WTC11 (cell line): ENCODE data around the gene MPC1. TPM values are rescaled to one million over a fixed set of nuclear protein-coding genes. Genes with fewer than 3 reads are reported as not detected.

Experiments used
- ATAC-seq: fragments of 200-7000 bp; cut with Tn5 transposase; 2 replicates; pipeline ENCODE4 v1.10.0; 2021; ENCODE audit warnings: mild to moderate bottlenecking, moderate library complexity
- CTCF ChIA-PET: fragments of 300-600 bp; sonication (Branson Sonifier 250); formaldehyde crosslinking; loops from one replicate; lab custom pipeline; 2021; ENCODE audit warnings: antibody characterized with exemption; lab: Charles Lee
- POLR2A ChIA-PET: fragments of 350-600 bp; sonication (Branson Sonifier 250); formaldehyde crosslinking; loops from one replicate; lab custom pipeline; 2021; ENCODE audit warnings: antibody characterized with exemption; lab: Charles Lee
- DNase-seq: peaks from one replicate; pipeline ENCODE4 v3.0.0; 2021; ENCODE audit warnings: low spot score
- H3K27ac Mint-ChIP-seq: 2 replicates; pipeline ENCODE4 v1.8.0; 2021; ENCODE audit warnings: mixed read lengths
- H3K27me3 Mint-ChIP-seq: 2 replicates; pipeline ENCODE4 v1.8.0; 2021; ENCODE audit warnings: low read depth, mild to moderate bottlenecking, moderate library complexity, mixed read lengths
- H3K36me3 Mint-ChIP-seq: 2 replicates; pipeline ENCODE4 v1.8.0; 2021; ENCODE audit warnings: mixed read lengths
- H3K4me1 Mint-ChIP-seq: 2 replicates; pipeline ENCODE4 v1.8.0; 2022; ENCODE audit warnings: mixed read lengths
- H3K4me3 Mint-ChIP-seq: 2 replicates; pipeline ENCODE4 v1.8.0; 2021; ENCODE audit warnings: mild to moderate bottlenecking, moderate library complexity, mixed read lengths
- H3K9me3 Mint-ChIP-seq: 2 replicates; pipeline ENCODE4 v1.8.0; 2021; ENCODE audit warnings: mixed read lengths
- ATF1 ChIP-seq: sonication (generic); formaldehyde crosslinking; IDR thresholded peaks from 2 replicates; pipeline ENCODE4 v1.8.1; 2023; ENCODE audit warnings: mild to moderate bottlenecking, moderate library complexity, missing genetic modification reagents
- E2F4 ChIP-seq: sonication (generic); formaldehyde crosslinking; IDR thresholded peaks from 2 replicates; pipeline ENCODE4 v1.8.1; 2022; ENCODE audit warnings: low read depth, mild to moderate bottlenecking, moderate library complexity, missing genetic modification reagents, borderline replicate concordance
- HMGA2 ChIP-seq: fragments of 250-450 bp; sonication (Bioruptor Pico); IDR thresholded peaks from 2 replicates; pipeline ENCODE4 v1.4.0; 2021; ENCODE audit warnings: mild to moderate bottlenecking, moderate library complexity
- JAZF1 ChIP-seq: fragments of 250-450 bp; sonication (Bioruptor Pico); IDR thresholded peaks from 2 replicates; pipeline ENCODE4 v1.9.0; 2021; ENCODE audit warnings: moderate library complexity, mild to moderate bottlenecking, inconsistent platforms
- NFATC4 ChIP-seq: fragments of 250-450 bp; sonication (Bioruptor Pico); IDR thresholded peaks from 2 replicates; pipeline ENCODE4 v1.9.0; 2021; ENCODE audit warnings: mild to moderate bottlenecking
- NFE2L1 ChIP-seq: sonication (generic); formaldehyde crosslinking; IDR thresholded peaks from 2 replicates; pipeline ENCODE4 v1.8.1; 2023; ENCODE audit warnings: missing genetic modification reagents
- NFYB ChIP-seq: sonication (generic); formaldehyde crosslinking; conservative IDR thresholded peaks from 2 replicates; pipeline ENCODE4 v1.8.0; 2022; ENCODE audit warnings: low read depth, missing genetic modification reagents
- SMAD3 ChIP-seq: sonication (generic); formaldehyde crosslinking; IDR thresholded peaks from 2 replicates; pipeline ENCODE4 v1.8.0; 2022; ENCODE audit warnings: missing genetic modification reagents, mild to moderate bottlenecking, borderline replicate concordance
- TEAD4 ChIP-seq: sonication (generic); formaldehyde crosslinking; IDR thresholded peaks from 2 replicates; pipeline ENCODE4 v1.8.0; 2022; ENCODE audit warnings: mild to moderate bottlenecking, missing genetic modification reagents
- ZNF396 ChIP-seq: fragments of 250-450 bp; sonication (Bioruptor Pico); IDR thresholded peaks from 2 replicates; pipeline ENCODE4 v1.8.0; 2021; ENCODE audit warnings: mild to moderate bottlenecking, moderate library complexity, borderline replicate concordance
- ZNF425 ChIP-seq: fragments of 250-450 bp; sonication (Bioruptor Pico); conservative IDR thresholded peaks from 2 replicates; pipeline ENCODE4 v1.9.0; 2021; ENCODE audit warnings: mild to moderate bottlenecking
- ZNF532 ChIP-seq: fragments of 250-450 bp; sonication (Bioruptor Pico); IDR thresholded peaks from 2 replicates; pipeline ENCODE4 v1.9.0; 2021; ENCODE audit warnings: mild to moderate bottlenecking, borderline replicate concordance
- total RNA-seq: library from RNA; stranded (reverse); gene quantifications from 3 replicates; pipeline ENCODE4 v1.2.3, GENCODE V29; 2021
- TF ChIP-seq, protein P1 (sequence below): sonication (generic); formaldehyde crosslinking; IDR thresholded peaks from 2 replicates; pipeline ENCODE4 v1.8.1; 2023; ENCODE audit warnings: mild to moderate bottlenecking, moderate library complexity, missing genetic modification reagents
- TF ChIP-seq, protein P2 (sequence below): sonication (generic); formaldehyde crosslinking; IDR thresholded peaks from 2 replicates; pipeline ENCODE4 v1.8.1; 2023; ENCODE audit warnings: mild to moderate bottlenecking, missing genetic modification reagents

Gene MPC1
- total RNA-seq, 1 experiment from 2014 or later: 10.7 TPM

- TF ChIP-seq, protein P1, sequence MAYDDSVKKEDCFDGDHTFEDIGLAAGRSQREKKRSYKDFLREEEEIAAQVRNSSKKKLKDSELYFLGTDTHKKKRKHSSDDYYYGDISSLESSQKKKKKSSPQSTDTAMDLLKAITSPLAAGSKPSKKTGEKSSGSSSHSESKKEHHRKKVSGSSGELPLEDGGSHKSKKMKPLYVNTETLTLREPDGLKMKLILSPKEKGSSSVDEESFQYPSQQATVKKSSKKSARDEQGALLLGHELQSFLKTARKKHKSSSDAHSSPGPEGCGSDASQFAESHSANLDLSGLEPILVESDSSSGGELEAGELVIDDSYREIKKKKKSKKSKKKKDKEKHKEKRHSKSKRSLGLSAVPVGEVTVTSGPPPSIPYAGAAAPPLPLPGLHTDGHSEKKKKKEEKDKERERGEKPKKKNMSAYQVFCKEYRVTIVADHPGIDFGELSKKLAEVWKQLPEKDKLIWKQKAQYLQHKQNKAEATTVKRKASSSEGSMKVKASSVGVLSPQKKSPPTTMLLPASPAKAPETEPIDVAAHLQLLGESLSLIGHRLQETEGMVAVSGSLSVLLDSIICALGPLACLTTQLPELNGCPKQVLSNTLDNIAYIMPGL (CRISPR knock-in tag): no peak
These were observed 33.1 kb upstream of the MPC1 start (continued) for GRCh38 chr6:166415833-166416347.

DNA sequence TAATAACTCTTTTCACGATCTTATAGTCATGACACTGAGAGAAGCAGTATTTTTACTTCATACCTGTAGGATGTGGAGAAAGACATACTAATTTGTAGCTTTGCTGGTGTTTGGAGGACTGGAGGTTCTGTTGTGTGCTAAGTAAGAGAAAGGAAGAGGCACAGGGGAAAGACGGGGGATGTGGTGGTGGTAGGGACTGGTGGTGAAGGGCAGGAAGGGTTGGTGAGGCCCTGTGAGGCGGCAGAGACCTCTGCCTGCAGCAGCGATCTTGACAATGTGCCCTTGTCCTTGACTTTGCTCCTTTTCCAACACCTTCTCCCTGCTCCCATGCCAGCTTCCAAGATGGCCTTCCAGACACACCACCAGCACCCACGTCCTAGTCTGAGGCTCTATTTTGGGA is 32.6 kb upstream of the MPC1 start:
- no peak for ATAC-seq
- CTCF ChIA-PET: no interaction called here
- Mint-ChIP-seq H3K4me1 (peaks cover 2% of the 10 kb centered on the region), H3K36me3 (peaks cover 42% of the 10 kb centered on the region), H3K9me3 (peaks cover 16% of the 10 kb centered on the region), H3K4me3 (no peak overlapping the region), H3K27me3 (no peaks in the 10 kb centered on the region), H3K27ac (no peak overlapping the region)
- TF ChIP-seq SMAD3 (CRISPR knock-in tag) (no peak), NFYB (CRISPR knock-in tag) (no peak), NFATC4 (CRISPR knock-in tag) (no peak), JAZF1 (CRISPR knock-in tag) (no peak), E2F4 (CRISPR knock-in tag) (no peak), ZNF532 (CRISPR knock-in tag) (no peak), NFE2L1 (CRISPR knock-in tag) (no peak), HMGA2 (CRISPR knock-in tag) (no peak), TEAD4 (CRISPR knock-in tag) (no peak), ATF1 (CRISPR knock-in tag) (no peak), ZNF425 (no peak), ZNF396 (CRISPR knock-in tag) (no peak)
- TF ChIP-seq, protein P2, sequence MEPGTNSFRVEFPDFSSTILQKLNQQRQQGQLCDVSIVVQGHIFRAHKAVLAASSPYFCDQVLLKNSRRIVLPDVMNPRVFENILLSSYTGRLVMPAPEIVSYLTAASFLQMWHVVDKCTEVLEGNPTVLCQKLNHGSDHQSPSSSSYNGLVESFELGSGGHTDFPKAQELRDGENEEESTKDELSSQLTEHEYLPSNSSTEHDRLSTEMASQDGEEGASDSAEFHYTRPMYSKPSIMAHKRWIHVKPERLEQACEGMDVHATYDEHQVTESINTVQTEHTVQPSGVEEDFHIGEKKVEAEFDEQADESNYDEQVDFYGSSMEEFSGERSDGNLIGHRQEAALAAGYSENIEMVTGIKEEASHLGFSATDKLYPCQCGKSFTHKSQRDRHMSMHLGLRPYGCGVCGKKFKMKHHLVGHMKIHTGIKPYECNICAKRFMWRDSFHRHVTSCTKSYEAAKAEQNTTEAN (CRISPR knock-in tag): no peak
- TF ChIP-seq, protein P1 (CRISPR knock-in tag): no peak
- no peak for DNase-seq
- POLR2A ChIA-PET: no interaction called here
